Endothelial cell of umbilical vein (primary cell): ENCODE data around the gene ARID1B.

Source experiments
- CTCF ChIP-seq, 2 donors: IDR thresholded peaks; 1 replicate in 1 of 2; 2 replicates in 1 of 2; pipeline ENCODE4 v1.5.1; 2011; ENCODE audit warnings: low read length in 2 of 2, mild to moderate bottlenecking in 2 of 2, moderate library complexity in 2 of 2, control low read depth in 1 of 2, inconsistent platforms in 1 of 2, low read depth in 1 of 2; ENCODE audit not compliant: insufficient read depth in 1 of 2; ENCODE audit errors: extremely low read depth in 1 of 2
- EZH2 ChIP-seq: IDR thresholded peaks from 2 replicates; pipeline ENCODE4 v1.6.1; 2012; ENCODE audit warnings: borderline replicate concordance, low read depth, mild to moderate bottlenecking, moderate library complexity, low read length, inconsistent platforms; ENCODE audit not compliant: severe bottlenecking
- FOS ChIP-seq: IDR thresholded peaks from 2 replicates; pipeline ENCODE4 v1.6.1; 2011; ENCODE audit warnings: mild to moderate bottlenecking, low read length, moderate library complexity, borderline replicate concordance; ENCODE audit not compliant: insufficient read depth

GRCh38 chr6:157083343-157083742 is 306.2 kb downstream of the ARID1B start:
- TF ChIP-seq CTCF (IDR thresholded peaks at IDR 0.05; ENCODE audit: extremely low read depth in 1 of 2, insufficient read depth in 1 of 2, low read depth in 1 of 2, low read length in 2 of 2): no peak
- no peak for TF ChIP-seq EZH2
- TF ChIP-seq FOS: no peak
